Sigmoid colon (tissue), 7 donors: ENCODE data around the gene CARD14. TPM values are rescaled to one million over a fixed set of nuclear protein-coding genes. Genes with fewer than 3 reads are reported as not detected.

Experiments used
- DNase-seq: peaks from one replicate; pipeline ENCODE4 v3.0.0-alpha.2; 2019
- H3K27ac ChIP-seq, 4 donors: fragments of 200-600 bp; sonication (generic); one replicate each; pipeline ENCODE4 v1.5.1; 2016 to 2019; ENCODE audit warnings: mild to moderate bottlenecking in 1 of 4
- H3K27me3 ChIP-seq, 3 donors: fragments of 200-600 bp; sonication (generic); one replicate each; pipeline ENCODE4 v1.5.1; 2019; ENCODE audit warnings: mild to moderate bottlenecking in 1 of 3
- H3K36me3 ChIP-seq, 4 donors: fragments of 200-600 bp; sonication (generic); one replicate each; pipeline ENCODE4 v1.5.1; 2016 to 2019
- H3K4me1 ChIP-seq, 4 donors: fragments of 200-600 bp; sonication (generic); one replicate each; pipeline ENCODE4 v1.5.1; 2017 to 2019
- H3K4me3 ChIP-seq, 4 donors: fragments of 200-600 bp; sonication (generic); one replicate each; pipeline ENCODE4 v1.5.1; 2017 to 2019; ENCODE audit warnings: mild to moderate bottlenecking in 2 of 4, moderate library complexity in 1 of 4
- H3K9me3 ChIP-seq, 4 donors: fragments of 200-600 bp in 3 of 4; sonication (generic) in 3 of 4; one replicate each; pipeline versions ENCODE4 v1.5.1 to v1.6.1; 2013 to 2019
- EP300 ChIP-seq, 4 donors: sonication (generic); formaldehyde crosslinking; IDR thresholded peaks; one replicate each; pipeline ENCODE4 v1.6.1; 2017; ENCODE audit warnings: antibody characterized with exemption in 4 of 4
- POLR2A ChIP-seq, 2 donors: fragments of 450-650 bp; IDR thresholded peaks; one replicate each; pipeline ENCODE4 v1.6.1; 2016; ENCODE audit warnings: antibody characterized with exemption in 2 of 2, mild to moderate bottlenecking in 2 of 2, moderate library complexity in 2 of 2
- POLR2AphosphoS5 ChIP-seq, 4 donors: sonication (generic); formaldehyde crosslinking; IDR thresholded peaks; one replicate each; pipeline ENCODE4 v1.6.1; 2017; ENCODE audit warnings: antibody characterized with exemption in 4 of 4
- WGBS, 2 donors: extraction: QIAGEN DNeasy Blood & Tissue Kit; methylation state at CpG; one replicate each; pipeline ENCODE4 v1.1.7; 2013; 5-methylcytosine and 5-hydroxymethylcytosine counted together
- intact Hi-C: fragments of 100-400 bp; cut with DNase I; formaldehyde crosslinking; loops from one replicate; pipeline ENCODE4 v1.15.1; 2023
- polyA plus RNA-seq, 3 donors: library from polyadenylated mRNA; stranded (reverse); fragments of 200-250 nt; gene quantifications; one replicate each; pipeline ENCODE4 v1.2.3, GENCODE V29; 2013
- total RNA-seq, 4 donors: library from RNA; depleted of rRNA; stranded (reverse); fragments of >200 nt; gene quantifications; one replicate each; pipeline ENCODE4 v1.1.0, GENCODE V29; 2016
- TF ChIP-seq, protein P1 (sequence below), 4 experiments: fragments of 450-650 bp in 3 of 4; fragments of 200-600 bp in 1 of 4; IDR thresholded peaks; one replicate each; pipeline ENCODE4 v1.5.1; 2016 to 2019; ENCODE audit warnings: antibody characterized with exemption in 4 of 4, mild to moderate bottlenecking in 3 of 4, moderate library complexity in 2 of 4
- donor health status: healthy with polysubstance abuse.
- donor health status: Bipolar disorder and iron deficiency.
- donor health status: healthy.

CARD14 gene
- total and polyA plus RNA-seq, 7 donors: 0.23 to 1.8 (median 1.5) TPM; not detected in 4

DNA sequence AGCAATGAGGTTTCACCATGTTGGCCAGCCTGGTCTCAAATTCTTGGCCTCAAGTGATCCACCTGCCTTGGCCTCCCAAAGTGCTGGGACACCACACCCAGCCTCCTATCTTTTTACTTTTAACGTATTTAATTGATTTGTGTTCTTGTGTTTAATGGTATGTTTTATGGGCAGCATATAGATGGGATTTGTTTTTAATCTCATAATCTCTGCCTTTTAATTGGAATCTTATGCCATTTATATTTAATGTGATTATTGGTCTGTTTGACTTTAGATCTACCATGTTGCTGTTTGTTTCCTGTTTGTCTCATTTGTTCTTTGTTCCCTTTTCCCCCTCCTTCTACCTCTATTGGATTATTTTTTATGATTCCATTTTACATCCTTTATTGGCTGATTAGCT is 62.6 kb downstream of the CARD14 start:
- TF ChIP-seq, protein P1, sequence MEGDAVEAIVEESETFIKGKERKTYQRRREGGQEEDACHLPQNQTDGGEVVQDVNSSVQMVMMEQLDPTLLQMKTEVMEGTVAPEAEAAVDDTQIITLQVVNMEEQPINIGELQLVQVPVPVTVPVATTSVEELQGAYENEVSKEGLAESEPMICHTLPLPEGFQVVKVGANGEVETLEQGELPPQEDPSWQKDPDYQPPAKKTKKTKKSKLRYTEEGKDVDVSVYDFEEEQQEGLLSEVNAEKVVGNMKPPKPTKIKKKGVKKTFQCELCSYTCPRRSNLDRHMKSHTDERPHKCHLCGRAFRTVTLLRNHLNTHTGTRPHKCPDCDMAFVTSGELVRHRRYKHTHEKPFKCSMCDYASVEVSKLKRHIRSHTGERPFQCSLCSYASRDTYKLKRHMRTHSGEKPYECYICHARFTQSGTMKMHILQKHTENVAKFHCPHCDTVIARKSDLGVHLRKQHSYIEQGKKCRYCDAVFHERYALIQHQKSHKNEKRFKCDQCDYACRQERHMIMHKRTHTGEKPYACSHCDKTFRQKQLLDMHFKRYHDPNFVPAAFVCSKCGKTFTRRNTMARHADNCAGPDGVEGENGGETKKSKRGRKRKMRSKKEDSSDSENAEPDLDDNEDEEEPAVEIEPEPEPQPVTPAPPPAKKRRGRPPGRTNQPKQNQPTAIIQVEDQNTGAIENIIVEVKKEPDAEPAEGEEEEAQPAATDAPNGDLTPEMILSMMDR (IDR thresholded peaks at IDR 0.05): no peak
- no peak for TF ChIP-seq POLR2A (IDR thresholded peaks at IDR 0.05)
- TF ChIP-seq POLR2AphosphoS5 (IDR thresholded peaks at IDR 0.05): no peak
- H3K36me3 ChIP-seq: peaks cover 13 to 87% (median 22%) of the 10 kb centered on the region in 4 donors
- intact Hi-C loops: no loop called here

DNA sequence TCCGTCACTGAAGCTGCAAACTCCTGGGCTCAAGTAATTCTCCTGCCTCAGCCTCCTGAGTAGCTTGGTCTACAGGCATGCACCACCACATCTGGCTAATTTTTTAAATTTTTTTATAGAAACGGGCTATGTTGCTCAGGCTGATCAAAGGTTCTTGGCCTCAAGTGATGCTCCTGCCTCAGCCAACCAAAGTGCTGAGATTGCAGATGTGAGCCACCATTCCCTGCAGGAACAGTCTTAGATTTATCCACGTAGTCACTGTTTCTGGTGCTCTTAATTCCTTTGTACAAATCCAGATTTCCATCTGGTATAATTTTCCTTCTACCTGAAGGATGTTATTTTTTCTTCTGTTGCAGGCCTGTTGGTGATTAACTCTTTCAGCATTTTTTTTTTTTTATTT is 63.4 kb downstream of the CARD14 start:
- no peak for DNase-seq
- peaks cover 19 to 88% (median 27%) of the 10 kb centered on the region in 4 donors for H3K36me3 ChIP-seq
- H3K4me1 ChIP-seq: no peaks in the 10 kb centered on the region
- no peaks in the 10 kb centered on the region for H3K27me3 ChIP-seq
- TF ChIP-seq POLR2AphosphoS5 (IDR thresholded peaks at IDR 0.05) (no peak), EP300 (IDR thresholded peaks at IDR 0.05) (no peak), POLR2A (IDR thresholded peaks at IDR 0.05) (no peak)
- TF ChIP-seq, protein P1 (IDR thresholded peaks at IDR 0.05): no peak
- H3K27ac ChIP-seq: no peak overlapping the region
- intact Hi-C loops: no loop called here
- 93 to 97% methylated on average over 3 of the region's 3 CpGs for WGBS, 2 donors
- H3K4me3 ChIP-seq: no peak overlapping the region
- H3K9me3 ChIP-seq: peaks cover 0 to 13% (median 8%) of the 10 kb centered on the region in 4 donors

More for the DNA sequence above, 62.6 kb downstream of the CARD14 start:
- Histone ChIP-seq H3K4me1 (no peaks in the 10 kb centered on the region), H3K4me3 (no peak overlapping the region), H3K27ac (no peak overlapping the region), H3K27me3 (no peaks in the 10 kb centered on the region), H3K9me3 (peaks cover 0 to 13% (median 8%) of the 10 kb centered on the region in 4 donors)
- WGBS, 2 donors: 97 to 98% methylated on average over 1 of the region's 1 CpG
- DNase-seq: no peak

DNA sequence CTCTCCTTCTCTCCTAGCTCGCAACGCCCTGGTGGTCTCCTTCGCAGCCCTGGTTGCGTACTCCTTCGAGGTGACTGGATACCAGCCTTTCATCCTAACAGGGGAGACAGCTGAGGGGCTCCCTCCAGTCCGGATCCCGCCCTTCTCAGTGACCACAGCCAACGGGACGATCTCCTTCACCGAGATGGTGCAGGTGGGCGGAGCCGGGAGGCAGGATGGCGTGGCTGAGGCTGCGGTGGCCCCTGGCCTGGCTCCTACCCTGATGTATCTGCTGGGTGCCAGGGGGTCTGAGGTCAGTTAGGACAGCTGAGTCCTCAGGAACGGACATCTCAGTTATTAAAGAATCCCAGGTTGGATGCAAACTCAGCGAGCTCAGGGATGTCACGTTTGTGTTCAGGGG is 67.1 kb downstream of the CARD14 start:
- no peak overlapping the region for H3K27ac ChIP-seq
- WGBS, 2 donors: 88 to 90% methylated on average over 17 of the region's 17 CpGs
- no peaks in the 10 kb centered on the region for H3K4me1 ChIP-seq
- TF ChIP-seq, protein P1 (IDR thresholded peaks at IDR 0.05): no peak
- TF ChIP-seq POLR2AphosphoS5 (IDR thresholded peaks at IDR 0.05) (no peak), EP300 (IDR thresholded peaks at IDR 0.05) (no peak), POLR2A (IDR thresholded peaks at IDR 0.05) (no peak)
- H3K27me3 ChIP-seq: no peaks in the 10 kb centered on the region
- intact Hi-C loops: no loop called here
- no peak overlapping the region for H3K4me3 ChIP-seq
- DNase-seq: no peak
- peaks cover 20 to 88% (median 27%) of the 10 kb centered on the region in 4 donors for H3K36me3 ChIP-seq
- H3K9me3 ChIP-seq: peaks cover 0 to 12% (median 8%) of the 10 kb centered on the region in 4 donors

DNA sequence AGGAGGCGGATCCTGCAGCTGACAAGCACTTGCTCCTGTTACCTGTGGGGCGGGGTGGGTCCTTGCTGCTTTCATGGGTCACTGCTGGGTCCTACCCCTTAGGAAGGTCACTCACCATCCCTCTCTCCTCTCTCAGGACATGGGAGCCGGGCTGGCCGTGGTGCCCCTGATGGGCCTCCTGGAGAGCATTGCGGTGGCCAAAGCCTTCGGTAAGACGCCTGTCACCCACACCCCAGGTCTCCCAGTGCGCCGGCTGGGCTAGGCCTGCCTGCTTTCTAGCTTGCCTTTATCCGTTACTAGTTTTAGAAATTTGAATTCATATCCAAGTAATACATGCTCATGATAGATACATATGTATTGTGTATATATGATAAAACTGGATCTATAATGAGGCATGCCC is 67.6 kb downstream of the CARD14 start:
- H3K36me3 ChIP-seq: peaks cover 24 to 88% (median 29%) of the 10 kb centered on the region in 4 donors
- H3K4me1 ChIP-seq: no peaks in the 10 kb centered on the region
- WGBS, 2 donors: 95 to 98% methylated on average over 10 of the region's 10 CpGs
- no peak overlapping the region for H3K27ac ChIP-seq
- no peak overlapping the region for H3K4me3 ChIP-seq
- H3K27me3 ChIP-seq: no peaks in the 10 kb centered on the region
- peaks cover 0 to 7% (median 6%) of the 10 kb centered on the region in 4 donors for H3K9me3 ChIP-seq
- no peak for TF ChIP-seq POLR2AphosphoS5 (IDR thresholded peaks at IDR 0.05)
- TF ChIP-seq POLR2A (IDR thresholded peaks at IDR 0.05): no peak
- no peak for TF ChIP-seq EP300 (IDR thresholded peaks at IDR 0.05)
- TF ChIP-seq, protein P1 (IDR thresholded peaks at IDR 0.05): no peak
- DNase-seq: no peak
- intact Hi-C loops: no loop called here

GRCh38 chr17:80242505-80242904 is 72.7 kb downstream of the CARD14 start:
- DNase-seq: no peak
- H3K9me3 ChIP-seq: no peaks in the 10 kb centered on the region
- H3K27ac ChIP-seq: no peak overlapping the region
- peaks cover 21 to 86% (median 31%) of the 10 kb centered on the region in 4 donors for H3K36me3 ChIP-seq
- no peaks in the 10 kb centered on the region for H3K27me3 ChIP-seq
- intact Hi-C loops: no loop called here
- H3K4me1 ChIP-seq: no peaks in the 10 kb centered on the region
- no peak for TF ChIP-seq POLR2AphosphoS5 (IDR thresholded peaks at IDR 0.05)
- no peak for TF ChIP-seq POLR2A (IDR thresholded peaks at IDR 0.05)
- TF ChIP-seq, protein P1 (IDR thresholded peaks at IDR 0.05): no peak
- no peak for TF ChIP-seq EP300 (IDR thresholded peaks at IDR 0.05)
- 82 to 87% methylated on average over 14 of the region's 14 CpGs for WGBS, 2 donors
- no peak overlapping the region for H3K4me3 ChIP-seq
